HepG2 (cell line): ENCODE measurements around the gene CTDNEP1. TPM values are rescaled to one million over a fixed set of nuclear protein-coding genes. Genes with fewer than 3 reads are reported as not detected.

Experiments used
- ATAC-seq: fragments of 200-7000 bp; cut with Tn5 transposase; 3 replicates; pipeline ENCODE4 v1.9.1; 2020; ENCODE audit warnings: mild to moderate bottlenecking, moderate library complexity
- BruUV-seq: library from RNA; stranded (reverse); fragments of 400-500 nt; replicated peaks from 2 replicates; lab custom pipeline; 2021; lab: Mats Ljungman, UMichigan
- CTCF ChIA-PET: fragments of 300-600 bp; formaldehyde crosslinking; extraction: SDS; loops from one replicate; lab custom pipeline; 2021; ENCODE audit warnings: low total read pairs, inconsistent platforms, low intra/inter-chr PET ratio; lab: Yijun Ruan, JAX
- POLR2A ChIA-PET: fragments of 350-600 bp; sonication (Branson Sonifier 250); formaldehyde crosslinking; loops from one replicate; lab custom pipeline; 2020; ENCODE audit warnings: antibody characterized with exemption, inconsistent platforms; lab: Yijun Ruan, JAX
- DNase-seq: peaks from one replicate; pipeline ENCODE4 v3.0.0-alpha.2; 2015; ENCODE audit warnings: low spot score
- FAIRE-seq: peaks from 3 replicates; lab custom pipeline; 2011; peaks lifted over from hg19 to GRCh38; lab: Jason Lieb, UNC
- H2AFZ ChIP-seq: one replicate; pipeline ENCODE4 v1.6.1; 2011; ENCODE audit warnings: low read length, inconsistent platforms
- H3K27ac ChIP-seq: fragments of 300-600 bp; 3 replicates; pipeline ENCODE4 v1.8.0; 2011; ENCODE audit warnings: mixed run types, mild to moderate bottlenecking, mixed read lengths, low read length, inconsistent platforms; ENCODE audit not compliant: insufficient read depth; ENCODE audit errors: extremely low read length
- H3K27me3 ChIP-seq, 2 experiments: fragments of 200-600 bp in 1 of 2; 2 replicates in 1 of 2; 3 replicates in 1 of 2; pipeline versions ENCODE4 v1.6.0 to v1.8.0; 2011; ENCODE audit warnings: low read length in 2 of 2, mild to moderate bottlenecking in 2 of 2, moderate library complexity in 2 of 2, inconsistent platforms in 1 of 2; ENCODE audit not compliant: insufficient read depth in 2 of 2, control insufficient read depth in 1 of 2
- H3K36me3 ChIP-seq, 2 experiments: fragments of 200-600 bp in 1 of 2; replicated peaks in 1 of 2; 2 replicates in 1 of 2; 3 replicates in 1 of 2; pipeline versions ENCODE4 v1.5.1 to v1.8.0; 2011; ENCODE audit warnings: low read length in 2 of 2, inconsistent platforms in 1 of 2; ENCODE audit not compliant: insufficient read depth in 2 of 2, control insufficient read depth in 1 of 2
- H3K4me1 ChIP-seq: 2 replicates; pipeline ENCODE4 v1.5.1; 2012; ENCODE audit warnings: low read length, inconsistent platforms; ENCODE audit not compliant: insufficient read depth
- H3K4me2 ChIP-seq: 2 replicates; pipeline ENCODE4 v1.6.0; 2011; ENCODE audit warnings: low read depth, low read length, inconsistent platforms
- H3K4me3 ChIP-seq, 3 experiments: fragments of 200-600 bp in 1 of 3; sonication (generic), shearing (Covaris generic) in 1 of 3; replicated peaks in 1 of 3; 2 replicates each; pipeline ENCODE4 v1.5.1; 2011 to 2016; ENCODE audit warnings: low read length in 3 of 3, inconsistent platforms in 2 of 3, low read depth in 2 of 3, mild to moderate bottlenecking in 2 of 3, control low read depth in 1 of 3, mixed read lengths in 1 of 3; ENCODE audit not compliant: insufficient read depth in 1 of 3
- H3K79me2 ChIP-seq: one replicate; pipeline ENCODE4 v1.6.1; 2011; ENCODE audit warnings: low read length, inconsistent platforms; ENCODE audit not compliant: insufficient read depth
- H3K9ac ChIP-seq: 2 replicates; pipeline ENCODE4 v1.6.0; 2011; ENCODE audit warnings: mild to moderate bottlenecking, low read depth, low read length, inconsistent platforms; ENCODE audit not compliant: insufficient read depth
- H3K9me3 ChIP-seq: 2 replicates; pipeline ENCODE4 v1.5.1; 2012; ENCODE audit warnings: mild to moderate bottlenecking, low read length
- H4K20me1 ChIP-seq: 2 replicates; pipeline ENCODE4 v1.6.0; 2011; ENCODE audit warnings: inconsistent platforms, mild to moderate bottlenecking, low read length, moderate library complexity; ENCODE audit not compliant: insufficient read depth
- AGO2 ChIP-seq: fragments of 200-400 bp; formaldehyde crosslinking; optimal IDR thresholded peaks from 2 replicates; pipeline ENCODE3; 2017; ENCODE audit warnings: mild to moderate bottlenecking, low read depth, low read length, moderate library complexity
- CCAR2 ChIP-seq: fragments of 200-400 bp; formaldehyde crosslinking; optimal IDR thresholded peaks from 2 replicates; pipeline ENCODE3; 2018; ENCODE audit warnings: low read depth, mild to moderate bottlenecking, low read length, moderate library complexity
- MBD4 ChIP-seq: IDR thresholded peaks from 2 replicates; pipeline ENCODE4 v1.6.1; 2012; ENCODE audit warnings: low read length, inconsistent platforms, borderline replicate concordance
- POLR2AphosphoS5 ChIP-seq: IDR thresholded peaks from 2 replicates; pipeline ENCODE4 v1.6.1; 2012; ENCODE audit warnings: low read depth, low read length
- POLR2G ChIP-seq: fragments of 200-400 bp; formaldehyde crosslinking; IDR thresholded peaks from 2 replicates; pipeline ENCODE4 v1.6.1; 2018; ENCODE audit warnings: mild to moderate bottlenecking, low read depth, low read length, moderate library complexity
- RBFOX2 ChIP-seq: fragments of 200-400 bp; formaldehyde crosslinking; IDR thresholded peaks from 2 replicates; pipeline ENCODE4 v1.6.1; 2017; ENCODE audit warnings: low read depth, mild to moderate bottlenecking, low read length
- RBM22 ChIP-seq: fragments of 200-400 bp; formaldehyde crosslinking; optimal IDR thresholded peaks from 2 replicates; pipeline ENCODE3; 2017; ENCODE audit warnings: mild to moderate bottlenecking, low read length, moderate library complexity
- RXRB ChIP-seq: IDR thresholded peaks from 2 replicates; pipeline ENCODE4 v1.6.1; 2016; ENCODE audit warnings: borderline replicate concordance, missing genetic modification reagents, missing compliant biosample characterization
- SAFB2 ChIP-seq: sonication (generic); formaldehyde crosslinking; IDR thresholded peaks from 2 replicates; pipeline ENCODE4 v1.5.1; 2020; ENCODE audit warnings: missing genetic modification reagents, low read depth, mild to moderate bottlenecking, borderline replicate concordance
- ZC3H13 ChIP-seq: sonication (generic); formaldehyde crosslinking; IDR thresholded peaks from 2 replicates; pipeline ENCODE4 v1.8.1; 2023; ENCODE audit warnings: mild to moderate bottlenecking, missing genetic modification reagents, moderate library complexity
- ZNF225 ChIP-seq: sonication (generic); formaldehyde crosslinking; IDR thresholded peaks from 2 replicates; pipeline ENCODE4 v1.4.0; 2020; ENCODE audit warnings: mild to moderate bottlenecking, missing genetic modification reagents
- ZNF296 ChIP-seq: sonication (generic); formaldehyde crosslinking; conservative IDR thresholded peaks from 2 replicates; pipeline ENCODE4 v1.5.0; 2020; ENCODE audit warnings: mild to moderate bottlenecking, missing genetic modification reagents
- ZNF547 ChIP-seq: sonication (generic); formaldehyde crosslinking; IDR thresholded peaks from 2 replicates; pipeline ENCODE4 v1.5.1; 2020; ENCODE audit warnings: mild to moderate bottlenecking, missing genetic modification reagents
- ZNF879 ChIP-seq: sonication (generic); formaldehyde crosslinking; IDR thresholded peaks from 2 replicates; pipeline ENCODE4 v1.8.1; 2023; ENCODE audit warnings: missing genetic modification reagents
- ZNF883 ChIP-seq: sonication (generic); formaldehyde crosslinking; IDR thresholded peaks from 2 replicates; pipeline ENCODE4 v1.5.1; 2020; ENCODE audit warnings: mild to moderate bottlenecking, missing genetic modification reagents; ENCODE audit errors: not compliant biosample characterization
- WGBS: methylation state at CpG from one replicate; pipeline ENCODE4 v1.1.6; 2017; ENCODE audit warnings: low lambda C conversion rate; 5-methylcytosine and 5-hydroxymethylcytosine counted together
- in situ Hi-C: cut with HindIII; loops from 2 replicates; pipeline ENCODE4 v1.10.0; 2017; ENCODE audit warnings: low pct_unique_long_range_greater_than_20kb; ENCODE audit not compliant: extremely low pct_ligation_motif_present
- intact Hi-C: fragments of 100-400 bp; cut with micrococcal nuclease; formaldehyde crosslinking; loops from one replicate; pipeline ENCODE4 v1.10.0; 2022; ENCODE audit not compliant: unreplicated experiment
- polyA plus RNA-seq, 8 experiments: library from polyadenylated mRNA; depleted of rRNA in 3 of 8; stranded (reverse) in 7 of 8; unstranded in 1 of 8; fragments of >200 nt; fragmentation: Illumina TruSeq in 4 of 8; extraction: Trizol in 4 of 8; gene quantifications; 2 replicates each; pipeline versions ENCODE4 v1.2.1 to v1.2.3, GENCODE V29; 2011 to 2016; ENCODE audit warnings: low read depth in 4 of 8, missing spikeins in 1 of 8, mixed read lengths in 1 of 8; ENCODE audit not compliant: insufficient read depth in 1 of 8
- total RNA-seq, 5 experiments: library from RNA; depleted of rRNA; stranded (reverse); fragments of >200 nt; fragmentation: Illumina TruSeq; extraction: Trizol; gene quantifications; 2 replicates each; pipeline ENCODE4 v1.2.3, GENCODE V29; 2016; ENCODE audit warnings: low read depth in 1 of 5
- TF ChIP-seq, protein P1 (sequence below): sonication (generic); formaldehyde crosslinking; IDR thresholded peaks from 2 replicates; pipeline ENCODE4 v1.4.0; 2020; ENCODE audit warnings: mild to moderate bottlenecking, missing genetic modification reagents
- TF ChIP-seq, protein P2 (sequence below): sonication (generic); formaldehyde crosslinking; IDR thresholded peaks from 2 replicates; pipeline ENCODE4 v1.4.0; 2020; ENCODE audit warnings: mild to moderate bottlenecking, low read depth, missing genetic modification reagents
- TF ChIP-seq, protein P3 (sequence below): sonication (generic); formaldehyde crosslinking; IDR thresholded peaks from 2 replicates; pipeline ENCODE4 v1.5.0; 2020; ENCODE audit warnings: missing genetic modification reagents

Gene CTDNEP1
- total and polyA plus RNA-seq, 2 of the 13 experiments (the other 11 are each of a cell fraction or from before 2014, with no cell fraction given) = 19.8 to 118 TPM

DNA sequence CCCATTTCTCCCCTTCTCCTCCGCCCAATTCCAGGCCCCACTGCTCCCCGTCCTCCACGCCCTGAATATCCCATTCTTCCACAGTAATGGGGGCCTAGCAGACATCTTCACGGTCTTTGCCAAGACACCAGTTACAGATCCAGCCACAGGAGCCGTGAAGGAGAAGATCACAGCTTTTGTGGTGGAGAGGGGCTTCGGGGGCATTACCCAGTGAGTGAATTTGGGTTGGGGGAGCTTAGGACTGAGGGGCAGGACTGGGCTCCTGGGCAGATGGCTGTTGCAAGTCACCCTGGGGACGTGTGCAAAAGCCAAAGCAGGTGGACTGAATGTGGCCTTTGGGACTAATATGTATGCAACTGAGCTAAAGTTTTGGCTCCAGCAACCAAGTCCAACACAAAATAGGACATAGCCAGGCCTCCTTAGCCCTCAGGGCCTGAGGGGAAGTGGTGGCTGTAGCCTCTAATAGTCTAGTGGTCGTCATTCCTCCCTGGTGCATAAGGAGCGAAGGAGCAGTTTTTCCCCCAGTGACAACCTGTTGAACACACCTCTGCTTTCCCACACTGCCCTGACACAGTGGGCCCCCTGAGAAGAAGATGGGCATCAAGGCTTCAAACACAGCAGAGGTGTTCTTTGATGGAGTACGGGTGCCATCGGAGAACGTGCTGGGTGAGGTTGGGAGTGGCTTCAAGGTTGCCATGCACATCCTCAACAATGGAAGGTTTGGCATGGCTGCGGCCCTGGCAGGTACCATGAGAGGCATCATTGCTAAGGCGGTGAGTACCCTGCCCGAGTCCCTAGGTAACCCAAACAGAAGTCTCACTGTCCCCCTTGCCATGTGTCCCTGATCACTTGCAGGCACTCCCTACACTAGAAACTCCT, 29.2 kb downstream of the CTDNEP1 start:
- Histone ChIP-seq H3K4me2 (no peak overlapping the region), H3K79me2 (peaks cover 14% of the 10 kb centered on the region), H3K4me1 (peaks cover 40% of the 10 kb centered on the region), H3K27me3 (peaks cover 0 to 4% of the 10 kb centered on the region in 2 experiments; a peak in 2 of 5 replicates), H3K27ac (no peak overlapping the region), H2AFZ (no peak overlapping the region), H4K20me1 (peaks cover 10% of the 10 kb centered on the region; the same call in 1 of the 2 replicates), H3K9me3 (no peaks in the 10 kb centered on the region), H3K4me3 (no peak overlapping the region), H3K36me3 (peaks cover 16 to 57% of the 10 kb centered on the region in 2 experiments; a peak in 4 of 5 replicates), H3K9ac (no peak overlapping the region)
- FAIRE-seq = no peak
- POLR2A ChIA-PET = interaction anchor here (2.0 to 6.8 kb wide), 4 partner anchors 13 to 91 kb away, joined by 8 to 140 read pairs (median 24); partner anchors contain the start of genes DVL2, GABARAP and PHF23
- TSS peak; percentile 44 for BruUV-seq
- ATAC-seq = no peak
- DNase-seq = no peak
- WGBS = 93% methylated on average over 11 of the region's 15 CpGs
- in situ Hi-C loops (no loop called here), intact Hi-C loops (no loop called here)
- CTCF ChIA-PET = interaction anchor here (1.3 kb wide), 1 partner anchor 74 kb away, joined by 6 read pairs; no protein-coding TSS in a partner anchor
- TF ChIP-seq RXRB (CRISPR knock-in tag) (no peak), POLR2G (peak; percentile 10), RBM22 (peak; percentile 17), ZNF225 (CRISPR knock-in tag) (no peak), RBFOX2 (peak; percentile 63), ZNF883 (CRISPR knock-in tag) (no peak), CCAR2 (no peak), SAFB2 (CRISPR knock-in tag) (peak; percentile 68; the same call in 1 of the 2 replicates), ZNF296 (CRISPR knock-in tag) (0 out of 2 replicates have a peak, but pooled peaks have one; percentile 32), POLR2AphosphoS5 (0 out of 2 replicates have a peak, but pooled peaks have one; percentile 46), MBD4 (0 out of 2 replicates have a peak, but pooled peaks have one; percentile 42), ZC3H13 (CRISPR knock-in tag) (0 out of 2 replicates have a peak, but pooled peaks have one; percentile 30), AGO2 (peak; percentile 13), ZNF547 (CRISPR knock-in tag) (no peak), ZNF879 (CRISPR knock-in tag) (no peak)
- TF ChIP-seq, protein P1, sequence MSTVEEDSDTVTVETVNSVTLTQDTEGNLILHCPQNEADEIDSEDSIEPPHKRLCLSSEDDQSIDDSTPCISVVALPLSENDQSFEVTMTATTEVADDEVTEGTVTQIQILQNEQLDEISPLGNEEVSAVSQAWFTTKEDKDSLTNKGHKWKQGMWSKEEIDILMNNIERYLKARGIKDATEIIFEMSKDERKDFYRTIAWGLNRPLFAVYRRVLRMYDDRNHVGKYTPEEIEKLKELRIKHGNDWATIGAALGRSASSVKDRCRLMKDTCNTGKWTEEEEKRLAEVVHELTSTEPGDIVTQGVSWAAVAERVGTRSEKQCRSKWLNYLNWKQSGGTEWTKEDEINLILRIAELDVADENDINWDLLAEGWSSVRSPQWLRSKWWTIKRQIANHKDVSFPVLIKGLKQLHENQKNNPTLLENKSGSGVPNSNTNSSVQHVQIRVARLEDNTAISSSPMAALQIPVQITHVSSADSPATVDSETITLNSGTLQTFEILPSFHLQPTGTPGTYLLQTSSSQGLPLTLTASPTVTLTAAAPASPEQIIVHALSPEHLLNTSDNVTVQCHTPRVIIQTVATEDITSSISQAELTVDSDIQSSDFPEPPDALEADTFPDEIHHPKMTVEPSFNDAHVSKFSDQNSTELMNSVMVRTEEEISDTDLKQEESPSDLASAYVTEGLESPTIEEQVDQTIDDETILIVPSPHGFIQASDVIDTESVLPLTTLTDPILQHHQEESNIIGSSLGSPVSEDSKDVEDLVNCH (CRISPR knock-in tag) = no peak
- TF ChIP-seq, protein P2, sequence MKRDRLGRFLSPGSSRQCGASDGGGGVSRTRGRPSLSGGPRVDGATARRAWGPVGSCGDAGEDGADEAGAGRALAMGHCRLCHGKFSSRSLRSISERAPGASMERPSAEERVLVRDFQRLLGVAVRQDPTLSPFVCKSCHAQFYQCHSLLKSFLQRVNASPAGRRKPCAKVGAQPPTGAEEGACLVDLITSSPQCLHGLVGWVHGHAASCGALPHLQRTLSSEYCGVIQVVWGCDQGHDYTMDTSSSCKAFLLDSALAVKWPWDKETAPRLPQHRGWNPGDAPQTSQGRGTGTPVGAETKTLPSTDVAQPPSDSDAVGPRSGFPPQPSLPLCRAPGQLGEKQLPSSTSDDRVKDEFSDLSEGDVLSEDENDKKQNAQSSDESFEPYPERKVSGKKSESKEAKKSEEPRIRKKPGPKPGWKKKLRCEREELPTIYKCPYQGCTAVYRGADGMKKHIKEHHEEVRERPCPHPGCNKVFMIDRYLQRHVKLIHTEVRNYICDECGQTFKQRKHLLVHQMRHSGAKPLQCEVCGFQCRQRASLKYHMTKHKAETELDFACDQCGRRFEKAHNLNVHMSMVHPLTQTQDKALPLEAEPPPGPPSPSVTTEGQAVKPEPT = no peak
- TF ChIP-seq, protein P3, sequence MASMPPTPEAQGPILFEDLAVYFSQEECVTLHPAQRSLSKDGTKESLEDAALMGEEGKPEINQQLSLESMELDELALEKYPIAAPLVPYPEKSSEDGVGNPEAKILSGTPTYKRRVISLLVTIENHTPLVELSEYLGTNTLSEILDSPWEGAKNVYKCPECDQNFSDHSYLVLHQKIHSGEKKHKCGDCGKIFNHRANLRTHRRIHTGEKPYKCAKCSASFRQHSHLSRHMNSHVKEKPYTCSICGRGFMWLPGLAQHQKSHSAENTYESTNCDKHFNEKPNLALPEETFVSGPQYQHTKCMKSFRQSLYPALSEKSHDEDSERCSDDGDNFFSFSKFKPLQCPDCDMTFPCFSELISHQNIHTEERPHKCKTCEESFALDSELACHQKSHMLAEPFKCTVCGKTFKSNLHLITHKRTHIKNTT = no peak
